Embryonic facial prominence (tissue), 1 donor: ENCODE measurements around the gene TNFRSF14.
"Not testable (repeated sequence)": the region's sequence is repeated elsewhere in the genome, so short reads cannot be mapped to it uniquely, and the experiment has no call there.

Source experiments
- DNase-seq: peaks from one replicate; pipeline ENCODE4 v3.0.0-alpha.2; 2016; ENCODE audit errors: extremely low spot score

Gene TNFRSF14

DNA sequence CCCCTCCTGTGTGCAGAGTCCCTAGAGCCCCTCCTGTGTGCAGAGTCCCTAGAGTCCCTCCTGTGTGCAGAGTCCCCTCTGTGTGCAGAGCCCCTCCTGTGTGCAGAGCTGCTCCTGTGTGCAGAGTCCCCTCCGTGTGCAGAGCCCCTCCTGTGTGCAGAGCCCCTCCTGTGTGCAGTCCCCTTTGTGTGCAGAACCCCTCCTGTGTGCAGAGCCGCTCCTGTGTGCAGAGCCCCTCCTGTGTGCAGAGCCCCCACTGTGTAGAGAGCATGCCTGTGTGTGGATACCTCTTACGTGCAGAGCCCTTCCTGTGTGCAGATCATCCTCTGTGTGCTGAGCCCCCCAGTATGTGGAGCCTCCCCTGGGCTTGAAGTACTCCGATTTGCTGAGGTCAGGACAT, 17.8 kb upstream of the TNFRSF14 start:
- DNase-seq: no peak

DNA sequence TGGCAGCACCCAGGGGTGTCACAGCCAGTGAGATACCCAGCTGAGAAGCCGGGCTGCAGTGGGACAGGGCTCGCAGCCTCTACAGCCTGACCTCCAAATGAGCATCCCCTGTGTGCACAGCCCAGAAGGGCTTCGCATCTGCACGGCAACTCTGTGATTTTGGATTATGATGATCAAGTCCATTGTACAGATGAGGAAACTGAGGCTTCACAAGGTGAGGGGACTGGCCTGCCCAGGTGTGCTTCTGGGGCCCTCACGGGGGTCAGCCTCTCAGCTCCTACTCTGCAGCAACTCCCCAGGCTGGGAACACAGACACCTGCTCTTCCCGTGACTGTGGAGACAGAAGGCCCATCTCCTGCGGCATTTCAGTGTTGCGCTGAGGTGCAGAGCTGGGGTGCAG, 17.3 kb upstream of the TNFRSF14 start:
- no peak for DNase-seq

GRCh38 chr1:2539312-2539907, 16.8 kb upstream of the TNFRSF14 start:
- DNase-seq: no peak

GRCh38 chr1:2540816-2541492, 15.2 kb upstream of the TNFRSF14 start:
- DNase-seq: no peak

- no peak for DNase-seq
Observed at GRCh38 chr1:2541619-2542245, 14.4 kb upstream of the TNFRSF14 start.

GRCh38 chr1:2542246-2542915, 13.8 kb upstream of the TNFRSF14 start:
- DNase-seq: no peak

- DNase-seq: no peak
Observed at GRCh38 chr1:2543543-2544092, 12.6 kb upstream of the TNFRSF14 start.

DNA sequence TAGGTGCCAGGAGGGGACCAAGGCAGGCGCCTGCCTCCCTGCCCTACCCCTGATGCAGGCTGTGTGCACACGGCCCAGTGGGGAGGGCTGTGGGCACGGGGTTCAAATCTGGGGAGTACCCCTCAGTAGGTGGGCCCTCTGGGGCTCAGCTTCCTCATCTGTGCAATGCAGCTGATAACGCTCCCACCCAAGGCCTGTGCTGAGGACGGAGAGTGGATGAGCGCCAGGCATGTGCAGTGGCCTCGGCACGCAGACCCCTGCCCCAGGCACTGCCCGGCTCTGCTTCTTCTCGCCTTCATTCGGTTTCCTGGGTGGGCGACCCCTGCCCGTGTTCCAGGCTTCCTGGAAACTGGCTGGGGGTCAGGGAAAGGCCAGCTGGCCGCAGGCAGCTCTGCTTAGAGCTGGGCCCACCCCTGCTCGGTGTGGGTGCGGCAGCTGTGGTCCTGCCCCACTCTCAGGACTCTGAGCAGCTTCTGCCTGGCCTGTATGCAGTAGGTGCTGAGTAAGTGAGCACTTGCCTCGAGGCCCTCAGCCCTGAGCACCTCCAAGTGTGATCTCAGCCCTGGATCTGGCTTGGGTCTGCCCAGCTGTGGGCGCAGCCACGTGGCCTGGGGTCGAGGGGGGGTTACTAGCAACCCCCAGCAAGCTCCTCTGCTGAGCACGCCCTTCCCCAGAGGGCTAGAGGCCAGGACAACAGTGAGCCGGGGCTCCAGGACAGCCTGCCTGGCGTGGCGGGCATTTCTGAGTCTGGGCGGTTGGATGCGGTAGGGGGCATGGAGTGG, 11.9 kb upstream of the TNFRSF14 start:
- DNase-seq: no peak

GRCh38 chr1:2544875-2545640, 11.1 kb upstream of the TNFRSF14 start:
- DNase-seq: no peak

DNA sequence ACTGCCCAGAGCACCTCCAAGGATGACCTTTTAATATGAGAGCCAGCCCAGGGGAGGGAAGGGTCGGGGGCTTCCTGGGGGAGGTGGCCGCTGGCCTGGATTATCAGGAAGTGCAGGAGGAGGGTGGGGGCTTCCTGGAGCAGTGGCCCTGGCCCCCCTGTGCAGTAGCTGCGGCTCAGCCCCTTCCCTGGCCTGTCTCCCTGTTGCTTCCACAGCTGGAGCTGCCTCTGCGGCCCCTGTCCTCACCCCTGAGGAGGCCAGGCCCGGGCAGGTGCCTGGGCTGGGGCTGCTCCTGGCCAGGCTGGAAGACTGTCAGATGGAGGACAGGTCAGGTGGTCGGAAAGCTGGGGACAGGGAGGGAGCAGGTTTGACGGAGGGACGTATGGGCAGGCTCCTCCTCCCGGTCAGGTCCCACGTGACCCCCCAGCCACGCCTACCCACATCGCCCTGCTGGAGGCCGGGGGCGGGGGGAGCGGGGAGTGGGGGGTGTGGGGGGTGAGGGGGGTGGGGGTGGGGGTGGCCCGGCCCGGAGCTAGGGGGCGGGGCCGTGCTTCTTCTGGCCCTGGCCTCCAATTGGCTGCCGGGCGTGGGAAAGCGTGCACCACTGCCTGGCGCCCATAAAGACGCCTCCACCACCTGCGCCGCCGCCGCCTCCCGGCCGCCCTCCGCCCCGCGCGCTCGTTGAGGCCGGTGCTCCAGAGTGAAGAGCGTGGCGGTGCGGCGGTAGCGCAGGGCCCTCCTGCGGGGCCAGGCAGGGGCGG, 10.2 kb upstream of the TNFRSF14 start:
- no peak for DNase-seq

GRCh38 chr1:2546515-2547209, 9.5 kb upstream of the TNFRSF14 start:
- no peak for DNase-seq

GRCh38 chr1:2547210-2548067, 8.7 kb upstream of the TNFRSF14 start:
- no peak for DNase-seq

DNA sequence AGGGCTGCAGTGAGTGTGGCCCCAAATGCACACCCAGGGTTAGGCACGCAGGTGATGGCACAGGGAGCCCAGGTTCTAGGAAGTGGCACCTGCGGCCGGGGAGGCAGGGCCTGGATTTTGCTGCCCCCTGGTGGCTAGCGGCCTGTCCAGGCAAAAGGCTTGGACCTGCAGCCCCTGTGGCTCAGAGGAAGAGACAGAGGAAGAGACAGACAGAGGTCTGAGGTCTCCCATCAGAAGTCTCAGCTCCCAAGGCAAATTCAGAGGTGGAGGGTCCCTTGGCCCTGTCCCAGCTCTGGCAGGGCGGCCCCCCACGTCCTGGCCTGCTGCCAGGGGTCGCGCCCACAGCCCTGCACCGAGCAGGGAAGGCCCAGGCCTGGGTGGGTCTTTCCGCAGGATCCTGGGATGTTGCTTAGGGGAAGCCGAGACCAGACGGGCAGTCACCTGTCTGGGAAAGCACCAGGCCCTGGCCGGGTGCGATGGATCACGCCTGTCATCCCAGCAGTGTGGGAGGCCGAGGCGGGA, 8.0 kb upstream of the TNFRSF14 start:
- no peak for DNase-seq

- DNase-seq: not testable (repeated sequence)
Observed at GRCh38 chr1:2549367-2550029, 6.7 kb upstream of the TNFRSF14 start.

DNA sequence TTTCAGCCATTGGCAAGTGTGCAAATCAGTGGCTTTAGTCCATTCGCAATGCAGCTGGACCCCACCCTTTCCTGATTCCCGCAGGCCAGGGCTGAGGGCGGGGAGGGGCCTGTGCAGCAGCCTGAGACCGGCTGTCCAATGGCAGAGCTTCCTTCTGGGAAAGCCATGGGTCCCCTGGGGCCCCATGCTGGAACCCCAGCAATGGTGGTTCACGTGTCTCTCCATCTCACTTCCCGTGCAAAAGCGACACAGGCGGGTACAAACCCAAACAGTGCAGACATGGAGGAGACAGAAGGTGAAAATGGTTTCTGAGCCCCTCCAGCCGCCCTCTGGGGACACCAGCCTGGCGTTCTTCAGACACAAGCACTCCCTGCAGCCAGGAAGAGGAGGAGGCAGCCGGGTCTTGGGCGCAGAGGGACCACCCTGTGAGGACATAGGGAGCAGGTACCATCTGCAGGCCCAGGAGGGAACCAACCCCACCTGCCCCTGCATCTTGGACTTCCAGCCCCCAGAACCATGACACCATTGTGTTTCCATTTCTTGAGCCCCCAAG, 5.8 kb upstream of the TNFRSF14 start:
- DNase-seq: not testable (repeated sequence)

DNA sequence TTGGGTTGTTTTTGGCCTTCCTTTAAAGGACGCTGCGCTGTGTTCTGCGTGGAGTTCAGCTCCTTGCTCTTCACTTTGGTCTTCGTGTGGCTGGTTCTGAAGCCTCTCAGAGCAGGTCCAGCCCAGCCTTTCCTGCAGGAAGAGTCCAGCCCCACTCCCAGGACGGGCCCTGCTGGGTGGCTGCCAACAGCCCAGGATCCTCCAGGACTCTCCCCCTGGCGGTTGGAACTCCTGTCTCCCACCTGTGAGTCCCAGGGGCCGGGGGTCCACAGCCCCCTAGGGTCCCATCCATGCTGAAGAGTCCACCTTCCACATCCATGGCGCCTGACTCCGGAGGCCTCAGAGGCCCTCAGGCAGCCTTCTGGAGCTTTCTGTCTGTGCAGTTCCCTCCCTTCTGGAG, 4.6 kb upstream of the TNFRSF14 start:
- DNase-seq: not testable (repeated sequence)

- DNase-seq: no peak
Observed at GRCh38 chr1:2552189-2552588, 4.0 kb upstream of the TNFRSF14 start.
